Stimulated activated effector memory CD8-positive, alpha-beta T cell treated with anti-CD3 and anti-CD28 coated beads, Interleukin-12 subunit alpha, Interleukin-12 subunit beta, amount 100 ng/mL, for 72 hours (primary cell): ENCODE data around the gene PFKFB2.

Experiments used
- ATAC-seq: fragments of 150-1000 bp; cut with Tn5 transposase; 2 replicates; pipeline ENCODE4 v1.10.0; 2021
- DNase-seq, 2 donors: peaks; one replicate each; pipeline ENCODE4 v3.0.0; 2021 to 2022; ENCODE audit warnings: low spot score in 2 of 2
- H3K27ac Mint-ChIP-seq: one replicate; pipeline ENCODE4 v1.8.0; 2022; ENCODE audit warnings: mild to moderate bottlenecking, mixed read lengths
- H3K36me3 Mint-ChIP-seq: one replicate; pipeline ENCODE4 v1.8.0; 2022; ENCODE audit warnings: mild to moderate bottlenecking, mixed read lengths
- H3K4me1 Mint-ChIP-seq: one replicate; pipeline ENCODE4 v1.8.0; 2022; ENCODE audit warnings: mixed read lengths
- H3K4me3 Mint-ChIP-seq: one replicate; pipeline ENCODE4 v1.8.0; 2022; ENCODE audit warnings: mild to moderate bottlenecking, mixed read lengths
- H3K9me3 Mint-ChIP-seq: one replicate; pipeline ENCODE4 v1.8.0; 2022; ENCODE audit warnings: mixed read lengths

PFKFB2 gene

DNA sequence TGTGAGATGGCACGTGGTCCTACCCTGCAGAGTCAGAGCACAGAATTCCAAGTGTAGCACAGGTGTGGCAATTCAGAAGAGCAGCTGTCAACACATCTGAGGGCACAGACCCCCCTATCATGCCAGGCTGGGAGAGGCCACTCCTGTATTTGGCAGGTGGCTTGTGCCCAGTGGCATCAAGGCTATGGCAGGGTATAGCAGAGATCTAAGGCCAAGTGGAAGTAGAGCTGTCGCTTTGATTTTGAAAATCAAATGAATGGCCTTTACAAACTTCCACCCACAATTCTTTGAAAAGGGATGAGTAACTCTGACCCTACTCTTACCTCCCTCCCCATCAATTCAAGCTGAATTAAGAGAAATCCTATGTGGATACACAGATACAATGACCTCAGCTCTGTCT lies 33.9 kb upstream of the PFKFB2 start:
- H3K4me3 Mint-ChIP-seq: no peak overlapping the region
- H3K4me1 Mint-ChIP-seq: peaks cover 12% of the 10 kb centered on the region
- no peak overlapping the region for H3K27ac Mint-ChIP-seq
- no peaks in the 10 kb centered on the region for H3K9me3 Mint-ChIP-seq
- DNase-seq (no peak), ATAC-seq (no peak)
- no peaks in the 10 kb centered on the region for H3K36me3 Mint-ChIP-seq

DNA sequence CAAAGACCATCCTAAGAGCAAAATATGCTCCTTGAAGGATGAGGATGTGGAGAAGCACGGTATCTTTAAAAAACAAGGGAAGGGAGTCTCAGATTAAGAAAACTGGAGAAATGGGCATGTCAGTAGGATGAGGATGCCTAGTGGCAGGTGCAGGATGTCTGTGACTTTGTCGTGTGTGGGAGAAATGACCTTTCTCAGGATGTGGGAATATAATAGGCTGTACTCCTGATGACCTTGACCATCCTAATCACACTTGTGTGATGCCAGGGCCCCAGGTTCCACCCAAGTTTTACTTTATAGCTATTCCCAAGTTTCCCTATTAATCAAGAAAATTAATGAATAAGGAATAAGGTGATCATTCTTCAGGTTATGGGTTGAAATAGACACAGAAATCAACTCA lies 33.4 kb upstream of the PFKFB2 start:
- DNase-seq (no peak), ATAC-seq (no peak)
- H3K36me3 Mint-ChIP-seq: no peaks in the 10 kb centered on the region
- no peak overlapping the region for H3K4me3 Mint-ChIP-seq
- H3K4me1 Mint-ChIP-seq: peaks cover 12% of the 10 kb centered on the region
- no peaks in the 10 kb centered on the region for H3K9me3 Mint-ChIP-seq
- H3K27ac Mint-ChIP-seq: no peak overlapping the region

DNA sequence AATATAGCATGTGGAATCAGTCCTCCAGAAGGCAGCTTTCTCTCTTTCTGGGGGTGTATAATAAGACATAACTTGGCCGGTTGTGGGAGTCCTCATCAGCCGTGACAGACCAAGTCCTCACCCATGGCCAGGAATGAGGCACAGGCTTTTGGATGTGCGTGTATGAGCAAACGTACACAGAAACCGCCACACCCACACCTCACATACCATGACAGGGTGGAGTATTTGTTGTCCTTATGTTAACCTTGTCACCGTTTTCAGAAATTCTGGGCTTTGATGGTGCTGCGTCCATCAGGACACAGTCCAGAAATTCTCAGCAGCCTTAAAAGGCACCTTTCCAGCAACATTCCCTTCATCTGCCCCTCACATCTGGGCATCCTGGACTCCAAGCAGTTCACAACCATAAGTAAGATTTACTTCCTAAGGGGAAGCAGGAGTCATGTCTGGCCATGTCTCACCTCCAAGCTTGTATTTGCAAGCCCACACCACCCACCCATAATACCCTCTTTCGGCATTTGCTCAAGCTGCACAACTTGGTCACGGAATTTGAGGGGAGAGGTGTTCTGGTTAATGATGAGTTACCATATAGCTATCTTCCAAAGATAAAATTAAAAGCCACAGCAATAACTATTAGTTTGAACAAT lies 32.9 kb upstream of the PFKFB2 start:
- no peak overlapping the region for H3K27ac Mint-ChIP-seq
- ATAC-seq (no peak), DNase-seq (no peak)
- H3K9me3 Mint-ChIP-seq: no peaks in the 10 kb centered on the region
- no peaks in the 10 kb centered on the region for H3K36me3 Mint-ChIP-seq
- H3K4me1 Mint-ChIP-seq: peaks cover 12% of the 10 kb centered on the region
- H3K4me3 Mint-ChIP-seq: no peak overlapping the region

DNA sequence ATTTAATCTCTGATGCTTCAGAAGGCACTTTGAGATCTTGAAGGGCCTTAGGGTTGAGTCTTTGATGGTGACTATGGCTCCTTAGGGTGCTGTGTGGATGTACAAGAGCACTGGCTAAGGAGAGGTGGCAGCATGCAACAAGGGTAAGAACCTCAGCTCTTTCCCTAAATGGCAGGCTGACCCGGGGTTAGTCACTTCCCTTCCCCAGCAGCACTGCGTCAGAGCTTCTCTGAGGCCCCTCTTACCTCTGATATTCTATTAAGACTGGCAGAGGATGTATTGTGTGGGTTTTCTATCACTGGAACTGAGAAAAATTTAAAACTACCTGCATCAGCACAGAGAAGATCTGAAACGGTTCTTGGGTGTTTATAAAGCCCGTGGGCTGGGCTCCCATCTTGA lies 32.4 kb upstream of the PFKFB2 start:
- peaks cover 11% of the 10 kb centered on the region for H3K4me1 Mint-ChIP-seq
- peak; percentile 68 for ATAC-seq

DNA sequence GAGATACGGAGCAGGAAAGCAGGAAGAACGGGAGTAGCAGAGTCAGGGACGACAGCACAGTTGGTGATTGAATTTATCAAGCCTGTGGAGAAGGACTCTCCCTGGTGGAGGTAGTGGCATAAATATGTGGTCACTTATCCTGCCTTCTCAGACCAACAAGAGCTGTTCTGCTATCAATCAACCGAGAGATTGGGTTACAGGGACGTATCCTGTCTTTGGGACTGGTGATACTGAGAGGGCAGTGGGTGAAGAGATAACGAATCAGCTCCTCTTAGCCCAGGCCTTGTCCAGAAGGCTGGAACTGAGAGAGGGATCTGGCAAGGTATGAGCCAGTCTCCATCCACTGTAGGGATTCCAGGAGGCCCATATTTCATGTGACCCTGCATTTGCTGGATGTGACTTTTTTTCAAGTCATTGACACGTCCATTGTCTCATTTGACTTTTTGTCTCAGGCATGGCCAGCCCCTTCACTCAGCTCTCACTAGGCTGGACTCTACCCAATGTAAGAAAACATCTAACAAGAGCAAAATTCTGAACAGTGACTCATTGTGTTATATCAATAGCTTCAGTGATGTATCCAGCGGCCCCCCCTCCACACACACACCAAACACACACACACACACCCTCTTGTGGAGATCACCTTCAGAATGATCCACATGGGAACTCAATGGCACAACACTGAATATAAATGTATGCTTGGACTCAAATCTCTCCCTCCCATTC lies 31.8 kb upstream of the PFKFB2 start:
- DNase-seq (no peak), ATAC-seq (no peak)
- Mint-ChIP-seq H3K4me3 (no peak overlapping the region), H3K4me1 (peaks cover 6% of the 10 kb centered on the region), H3K27ac (peak overlapping the region; percentile 66), H3K36me3 (no peaks in the 10 kb centered on the region), H3K9me3 (no peaks in the 10 kb centered on the region)

More for the DNA sequence above, 32.4 kb upstream of the PFKFB2 start:
- H3K9me3 Mint-ChIP-seq: no peaks in the 10 kb centered on the region
- H3K36me3 Mint-ChIP-seq: no peaks in the 10 kb centered on the region
- no peak overlapping the region for H3K4me3 Mint-ChIP-seq
- H3K27ac Mint-ChIP-seq: peak overlapping the region; percentile 66
- DNase-seq: no peak

DNA sequence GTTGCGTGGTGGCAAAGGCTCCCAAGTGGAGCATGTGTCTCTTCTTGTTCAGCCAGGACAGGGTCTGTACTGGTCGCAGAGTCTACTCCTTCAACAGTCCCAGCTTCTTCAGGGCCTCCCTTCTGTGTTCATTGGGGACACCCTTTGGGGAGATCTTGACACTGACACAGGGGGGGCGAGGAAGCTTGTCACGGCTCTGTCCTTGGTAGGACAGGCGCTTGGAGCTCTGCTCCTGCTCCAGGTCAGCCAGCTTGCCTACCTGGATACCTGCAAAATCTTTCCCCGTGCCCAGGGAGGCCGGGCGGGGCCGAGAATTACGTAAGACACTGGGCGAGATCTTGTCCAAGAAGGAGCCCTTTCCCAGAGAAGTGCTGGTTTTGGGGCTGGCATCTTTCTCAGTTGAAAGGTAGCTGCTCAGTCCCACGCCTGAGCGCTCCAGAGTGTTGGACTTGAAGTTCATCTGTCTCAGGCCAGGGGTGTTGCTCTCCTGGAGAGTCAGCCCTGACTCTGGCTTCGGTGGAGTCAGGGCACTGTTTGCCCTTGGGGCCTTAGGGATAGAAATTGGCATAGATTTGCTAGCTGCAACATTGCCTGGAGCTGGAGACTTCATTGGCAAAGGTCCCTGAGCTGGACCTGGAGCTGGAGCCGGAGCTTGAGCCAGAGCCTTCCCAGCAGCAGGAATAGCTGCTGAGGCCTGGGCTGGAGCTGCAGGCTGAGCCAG lies 31.0 kb upstream of the PFKFB2 start:
- Mint-ChIP-seq H3K9me3 (no peaks in the 10 kb centered on the region), H3K36me3 (no peaks in the 10 kb centered on the region)

DNA sequence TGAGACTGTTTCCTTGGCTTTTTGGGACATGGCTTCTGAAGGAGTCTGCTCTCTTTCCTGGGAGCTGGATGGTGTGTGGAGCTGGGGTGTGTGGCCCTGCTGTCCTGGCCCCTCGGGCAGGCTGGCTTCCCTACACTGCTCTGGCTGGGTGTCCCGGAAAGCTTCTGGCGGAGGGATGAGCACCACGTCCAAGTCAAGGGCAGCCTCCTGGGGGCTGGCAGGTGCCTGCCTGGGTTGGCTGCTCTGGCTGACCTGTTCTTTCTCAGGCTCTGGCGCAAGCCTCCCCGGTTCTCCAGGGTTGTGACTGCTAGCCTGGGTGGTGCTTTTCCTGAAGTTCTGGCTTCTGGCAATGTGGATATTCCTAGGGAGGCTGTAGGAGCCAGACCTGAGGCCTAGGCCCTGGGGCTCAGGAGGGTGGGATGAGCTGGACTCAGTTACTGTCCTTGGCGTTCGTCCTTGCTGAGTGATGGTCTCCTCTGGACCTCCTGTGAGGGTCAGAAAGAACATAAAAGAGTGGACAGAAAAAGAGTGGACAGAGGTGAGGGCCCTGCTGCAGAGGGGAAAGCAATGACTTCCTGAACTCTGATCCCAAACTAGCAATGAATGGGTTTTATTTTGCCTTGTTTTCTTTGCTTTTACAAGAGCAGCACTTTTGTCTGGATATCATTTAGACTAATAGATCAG lies 29.9 kb upstream of the PFKFB2 start:
- Mint-ChIP-seq H3K4me3 (no peak overlapping the region), H3K4me1 (peaks cover 6% of the 10 kb centered on the region), H3K27ac (no peak overlapping the region), H3K9me3 (no peaks in the 10 kb centered on the region), H3K36me3 (no peaks in the 10 kb centered on the region)
- ATAC-seq (no peak), DNase-seq (no peak)

More for the DNA sequence above, 31.0 kb upstream of the PFKFB2 start:
- Mint-ChIP-seq H3K27ac (no peak overlapping the region), H3K4me1 (peaks cover 6% of the 10 kb centered on the region), H3K4me3 (no peak overlapping the region)
- ATAC-seq (no peak), DNase-seq (no peak)

DNA sequence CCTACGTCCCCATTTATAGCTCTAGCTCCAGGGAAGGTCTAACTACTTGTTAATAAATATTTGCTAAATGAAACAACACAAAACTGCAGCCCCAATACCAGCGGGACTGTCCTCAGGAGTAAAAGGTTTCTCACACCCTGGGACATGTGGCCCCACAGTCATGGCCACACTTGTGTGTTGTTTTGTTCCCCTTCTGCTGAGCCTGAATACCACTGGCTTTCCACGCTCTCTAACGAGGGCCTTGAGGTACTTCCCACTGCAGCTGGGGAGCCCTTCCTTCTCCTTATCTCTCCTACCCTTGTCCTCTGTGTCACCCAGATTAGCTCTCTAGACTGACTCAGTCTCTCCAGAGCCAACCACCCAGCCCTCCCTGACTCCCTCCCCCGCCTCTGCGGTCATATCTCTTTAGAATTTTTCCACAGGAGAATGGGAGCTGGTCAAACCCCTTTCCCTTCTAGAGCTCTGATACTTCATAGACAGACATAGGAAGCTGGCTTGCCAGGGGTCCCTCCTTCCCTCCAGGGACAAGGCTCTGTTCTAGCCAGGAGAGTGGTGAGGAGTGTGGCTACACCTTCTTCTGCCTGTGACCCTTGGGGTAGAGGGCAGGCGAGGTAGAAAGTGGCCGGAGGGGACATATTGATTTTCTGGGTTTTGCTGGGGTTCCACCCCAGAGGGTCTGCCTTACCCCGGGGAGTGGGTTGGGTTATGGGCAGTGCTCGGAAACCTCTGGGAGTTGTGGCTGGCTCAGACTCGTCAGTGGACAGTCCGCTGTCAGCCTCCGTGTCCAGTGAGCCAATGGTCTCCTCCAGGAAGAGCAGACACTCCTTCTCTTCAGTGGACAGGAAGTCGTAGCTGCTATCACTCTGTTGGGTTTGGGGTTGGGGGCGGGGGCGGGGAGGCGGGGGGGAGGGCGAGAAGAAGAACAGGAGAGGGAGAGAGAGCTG lies 28.6 kb upstream of the PFKFB2 start:
- H3K36me3 Mint-ChIP-seq: no peaks in the 10 kb centered on the region
- H3K9me3 Mint-ChIP-seq: no peaks in the 10 kb centered on the region
- no peak for DNase-seq
- peaks cover 6% of the 10 kb centered on the region for H3K4me1 Mint-ChIP-seq
- no peak for ATAC-seq
- H3K27ac Mint-ChIP-seq: no peak overlapping the region
- no peak overlapping the region for H3K4me3 Mint-ChIP-seq

DNA sequence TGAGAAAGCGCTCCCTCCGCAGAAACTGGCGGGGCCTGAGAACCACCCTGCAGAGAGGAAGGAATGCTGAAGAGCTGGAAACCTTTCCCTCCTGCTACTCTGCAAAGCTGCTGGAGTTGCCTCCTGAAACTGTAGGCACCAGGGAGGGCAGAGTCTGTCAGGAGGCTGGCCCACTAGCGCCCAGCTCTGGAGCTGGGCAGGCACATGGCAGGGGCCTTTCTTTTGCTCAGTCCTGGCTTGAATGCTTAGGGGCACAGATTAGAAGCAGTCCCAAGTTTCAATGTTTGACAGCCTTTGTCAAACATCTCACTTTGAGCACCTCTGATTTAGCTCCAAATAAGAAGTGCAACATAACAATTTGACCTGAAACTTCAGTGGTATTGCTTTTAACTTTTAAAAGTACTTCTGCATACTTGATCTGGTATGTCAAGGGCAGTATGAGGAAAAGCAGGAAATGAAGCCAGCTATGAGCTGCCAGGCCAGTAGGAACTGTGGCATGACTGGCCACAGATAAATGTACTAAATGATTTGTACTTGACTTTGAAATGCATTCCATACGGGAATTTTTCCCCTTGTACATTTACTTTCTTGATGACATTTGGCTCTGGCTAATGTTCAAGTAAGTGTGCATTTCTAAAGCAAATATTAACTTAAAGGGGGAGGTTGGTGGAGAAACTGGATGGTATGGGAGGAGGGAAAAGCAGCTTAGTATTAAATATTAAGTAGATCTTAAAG lies 27.8 kb upstream of the PFKFB2 start:
- H3K36me3 Mint-ChIP-seq: no peaks in the 10 kb centered on the region
- H3K4me3 Mint-ChIP-seq: no peak overlapping the region
- peaks cover 6% of the 10 kb centered on the region for H3K4me1 Mint-ChIP-seq
- ATAC-seq (no peak), DNase-seq (no peak)
- no peaks in the 10 kb centered on the region for H3K9me3 Mint-ChIP-seq
- no peak overlapping the region for H3K27ac Mint-ChIP-seq

DNA sequence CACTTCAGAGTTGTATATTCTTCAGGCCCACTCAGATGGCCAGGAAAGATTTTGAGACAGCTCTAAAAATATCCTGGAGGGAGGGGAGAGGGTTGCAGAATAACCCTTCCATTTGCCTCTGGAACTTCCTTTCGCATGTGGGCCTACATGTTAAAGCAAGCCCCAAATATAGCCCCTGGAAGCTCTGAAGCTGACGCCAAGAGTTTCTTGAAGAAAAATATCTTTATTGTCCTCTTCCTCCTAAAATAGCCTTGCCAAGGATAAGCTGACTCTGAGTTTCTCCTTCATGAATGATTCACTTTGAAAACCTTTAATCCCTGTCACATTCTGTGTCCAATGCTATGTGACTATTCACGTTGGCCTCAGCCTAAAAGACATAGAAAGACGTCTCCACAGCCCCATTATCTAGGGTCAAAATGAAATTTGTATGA lies 27.0 kb upstream of the PFKFB2 start:
- H3K36me3 Mint-ChIP-seq: no peaks in the 10 kb centered on the region
- H3K4me3 Mint-ChIP-seq: no peak overlapping the region
- H3K9me3 Mint-ChIP-seq: no peaks in the 10 kb centered on the region
- DNase-seq (no peak), ATAC-seq (no peak)
- peaks cover under 1% of the 10 kb centered on the region for H3K4me1 Mint-ChIP-seq
- no peak overlapping the region for H3K27ac Mint-ChIP-seq

DNA sequence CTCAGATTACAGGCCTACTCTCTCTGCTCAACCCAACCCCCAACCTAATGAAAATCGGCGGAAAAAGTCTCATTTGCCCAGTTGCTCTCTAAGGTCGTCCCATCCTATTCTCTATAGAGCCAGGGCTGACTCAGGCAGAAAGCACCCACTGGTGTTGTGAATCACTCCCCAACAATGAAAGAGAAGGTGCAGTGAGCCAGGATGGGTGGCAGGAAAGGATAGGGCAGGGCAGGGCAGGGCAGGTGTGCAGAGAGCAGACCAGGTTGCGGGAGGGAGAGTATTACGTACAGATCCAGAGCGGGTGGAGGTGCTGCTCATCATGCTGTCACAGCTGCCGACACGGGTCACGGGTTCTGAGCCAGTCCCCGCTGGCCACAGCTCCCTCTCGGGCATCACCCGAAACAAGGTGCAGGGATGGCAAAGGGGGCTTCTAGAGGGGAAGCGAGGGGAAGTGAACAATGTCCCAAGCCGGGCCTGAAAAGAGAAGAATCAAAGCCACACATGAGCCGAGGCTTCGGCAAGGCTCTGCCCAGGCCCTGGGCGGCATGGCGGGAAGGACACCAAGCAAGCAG lies 25.8 kb upstream of the PFKFB2 start:
- H3K27ac Mint-ChIP-seq: no peak overlapping the region
- no peaks in the 10 kb centered on the region for H3K9me3 Mint-ChIP-seq
- H3K4me1 Mint-ChIP-seq: no peaks in the 10 kb centered on the region
- no peaks in the 10 kb centered on the region for H3K36me3 Mint-ChIP-seq
- ATAC-seq (no peak), DNase-seq (no peak)
- no peak overlapping the region for H3K4me3 Mint-ChIP-seq

DNA sequence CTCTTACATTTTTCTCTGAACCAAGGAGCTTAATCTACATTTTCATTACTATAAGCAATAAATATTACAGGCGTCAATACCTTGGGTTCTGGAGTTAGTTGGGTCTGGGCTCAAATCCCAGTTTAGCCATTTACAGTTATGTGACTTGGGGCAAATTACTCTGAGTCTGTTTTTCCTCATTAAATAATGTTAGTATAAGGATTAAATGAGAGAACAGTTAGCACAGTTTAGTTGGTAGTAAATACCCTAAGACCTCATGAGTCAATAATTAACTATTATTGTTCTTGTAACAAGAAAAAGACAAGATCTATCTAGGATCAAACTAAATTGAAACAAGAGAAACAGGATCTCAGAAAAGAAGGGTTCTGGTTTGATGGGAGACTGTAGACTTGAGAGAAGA lies 25.2 kb upstream of the PFKFB2 start:
- no peaks in the 10 kb centered on the region for H3K36me3 Mint-ChIP-seq
- no peak overlapping the region for H3K27ac Mint-ChIP-seq
- H3K9me3 Mint-ChIP-seq: no peaks in the 10 kb centered on the region
- no peaks in the 10 kb centered on the region for H3K4me1 Mint-ChIP-seq
- ATAC-seq (no peak), DNase-seq (no peak)
- H3K4me3 Mint-ChIP-seq: no peak overlapping the region

DNA sequence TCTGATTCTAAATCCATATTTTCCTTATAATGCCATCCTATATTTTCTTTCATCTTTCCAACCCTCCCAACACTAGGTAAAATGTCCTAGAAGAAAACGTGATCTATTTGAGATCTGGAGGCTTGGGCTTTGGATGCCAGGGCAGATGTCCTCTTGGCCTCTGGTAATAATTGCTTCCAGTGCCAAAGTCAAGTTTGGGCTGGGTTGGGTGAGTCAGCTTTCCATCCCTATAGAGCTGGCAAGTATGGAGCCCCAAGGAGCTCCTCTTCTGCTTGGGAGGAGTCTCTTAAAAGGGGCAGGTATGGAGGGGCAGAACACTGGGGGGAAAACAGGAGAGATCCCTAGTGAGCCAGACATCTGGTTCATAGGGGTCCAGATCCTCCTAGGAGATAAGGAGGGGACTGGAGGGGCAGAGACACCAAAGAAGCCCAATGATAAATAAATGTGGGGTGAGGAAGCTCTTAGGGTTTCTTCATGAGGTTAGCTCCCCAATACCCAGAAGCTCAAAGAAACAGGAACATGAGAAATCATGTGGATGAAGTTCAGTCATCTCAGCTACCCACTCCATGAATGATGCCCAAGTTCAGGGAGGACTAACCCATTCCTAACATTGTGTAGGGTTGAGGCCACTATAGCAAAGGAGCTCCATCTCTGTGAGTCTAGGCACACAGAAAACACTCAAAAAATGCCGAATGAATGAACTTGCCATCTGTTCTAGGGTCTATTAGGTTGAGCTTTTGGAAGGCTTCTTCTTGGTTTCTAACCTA lies 24.0 kb upstream of the PFKFB2 start:
- no peak overlapping the region for H3K27ac Mint-ChIP-seq
- H3K4me1 Mint-ChIP-seq: no peaks in the 10 kb centered on the region
- H3K9me3 Mint-ChIP-seq: no peaks in the 10 kb centered on the region
- H3K4me3 Mint-ChIP-seq: no peak overlapping the region
- no peaks in the 10 kb centered on the region for H3K36me3 Mint-ChIP-seq
- ATAC-seq (no peak), DNase-seq (no peak)
